ENCODE measurements around the gene TGFBR2. TPM values are rescaled to one million over a fixed set of nuclear protein-coding genes. Genes with fewer than 3 reads are reported as not detected.
A peak's percentile ranks its signal among the peaks of the same experiment; 100 is the strongest.

TGFBR2 gene
- total and polyA plus RNA-seq, 2 of the 13 experiments (the other 11 are each of a cell fraction or from before 2014, with no cell fraction given), result 82.2 to 187 TPM

DNA sequence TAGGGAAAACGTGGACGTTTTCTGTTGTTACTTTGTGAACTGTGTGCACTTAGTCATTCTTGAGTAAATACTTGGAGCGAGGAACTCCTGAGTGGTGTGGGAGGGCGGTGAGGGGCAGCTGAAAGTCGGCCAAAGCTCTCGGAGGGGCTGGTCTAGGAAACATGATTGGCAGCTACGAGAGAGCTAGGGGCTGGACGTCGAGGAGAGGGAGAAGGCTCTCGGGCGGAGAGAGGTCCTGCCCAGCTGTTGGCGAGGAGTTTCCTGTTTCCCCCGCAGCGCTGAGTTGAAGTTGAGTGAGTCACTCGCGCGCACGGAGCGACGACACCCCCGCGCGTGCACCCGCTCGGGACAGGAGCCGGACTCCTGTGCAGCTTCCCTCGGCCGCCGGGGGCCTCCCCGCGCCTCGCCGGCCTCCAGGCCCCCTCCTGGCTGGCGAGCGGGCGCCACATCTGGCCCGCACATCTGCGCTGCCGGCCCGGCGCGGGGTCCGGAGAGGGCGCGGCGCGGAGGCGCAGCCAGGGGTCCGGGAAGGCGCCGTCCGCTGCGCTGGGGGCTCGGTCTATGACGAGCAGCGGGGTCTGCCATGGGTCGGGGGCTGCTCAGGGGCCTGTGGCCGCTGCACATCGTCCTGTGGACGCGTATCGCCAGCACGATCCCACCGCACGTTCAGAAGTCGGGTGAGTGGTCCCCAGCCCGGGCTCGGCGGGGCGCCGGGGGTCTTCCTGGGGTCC lies at the start of gene TGFBR2 (continued):
- TF ChIP-seq SOX13 (IDR thresholded peaks at IDR 0.05), result no peak
- peak in 1 of 2 experiments; percentile 82; a peak in 2 of 4 replicates for TF ChIP-seq SOX13 (CRISPR knock-in tag; conservative IDR thresholded peaks at IDR 0.05 in 1 of 2, IDR thresholded peaks at IDR 0.05 in 1 of 2)
- peak; percentile 59; the same call in 1 of the 2 replicates for TF ChIP-seq ZNF788 (CRISPR knock-in tag; IDR thresholded peaks at IDR 0.05; ENCODE audit: borderline replicate concordance)
- TF ChIP-seq, protein P1, sequence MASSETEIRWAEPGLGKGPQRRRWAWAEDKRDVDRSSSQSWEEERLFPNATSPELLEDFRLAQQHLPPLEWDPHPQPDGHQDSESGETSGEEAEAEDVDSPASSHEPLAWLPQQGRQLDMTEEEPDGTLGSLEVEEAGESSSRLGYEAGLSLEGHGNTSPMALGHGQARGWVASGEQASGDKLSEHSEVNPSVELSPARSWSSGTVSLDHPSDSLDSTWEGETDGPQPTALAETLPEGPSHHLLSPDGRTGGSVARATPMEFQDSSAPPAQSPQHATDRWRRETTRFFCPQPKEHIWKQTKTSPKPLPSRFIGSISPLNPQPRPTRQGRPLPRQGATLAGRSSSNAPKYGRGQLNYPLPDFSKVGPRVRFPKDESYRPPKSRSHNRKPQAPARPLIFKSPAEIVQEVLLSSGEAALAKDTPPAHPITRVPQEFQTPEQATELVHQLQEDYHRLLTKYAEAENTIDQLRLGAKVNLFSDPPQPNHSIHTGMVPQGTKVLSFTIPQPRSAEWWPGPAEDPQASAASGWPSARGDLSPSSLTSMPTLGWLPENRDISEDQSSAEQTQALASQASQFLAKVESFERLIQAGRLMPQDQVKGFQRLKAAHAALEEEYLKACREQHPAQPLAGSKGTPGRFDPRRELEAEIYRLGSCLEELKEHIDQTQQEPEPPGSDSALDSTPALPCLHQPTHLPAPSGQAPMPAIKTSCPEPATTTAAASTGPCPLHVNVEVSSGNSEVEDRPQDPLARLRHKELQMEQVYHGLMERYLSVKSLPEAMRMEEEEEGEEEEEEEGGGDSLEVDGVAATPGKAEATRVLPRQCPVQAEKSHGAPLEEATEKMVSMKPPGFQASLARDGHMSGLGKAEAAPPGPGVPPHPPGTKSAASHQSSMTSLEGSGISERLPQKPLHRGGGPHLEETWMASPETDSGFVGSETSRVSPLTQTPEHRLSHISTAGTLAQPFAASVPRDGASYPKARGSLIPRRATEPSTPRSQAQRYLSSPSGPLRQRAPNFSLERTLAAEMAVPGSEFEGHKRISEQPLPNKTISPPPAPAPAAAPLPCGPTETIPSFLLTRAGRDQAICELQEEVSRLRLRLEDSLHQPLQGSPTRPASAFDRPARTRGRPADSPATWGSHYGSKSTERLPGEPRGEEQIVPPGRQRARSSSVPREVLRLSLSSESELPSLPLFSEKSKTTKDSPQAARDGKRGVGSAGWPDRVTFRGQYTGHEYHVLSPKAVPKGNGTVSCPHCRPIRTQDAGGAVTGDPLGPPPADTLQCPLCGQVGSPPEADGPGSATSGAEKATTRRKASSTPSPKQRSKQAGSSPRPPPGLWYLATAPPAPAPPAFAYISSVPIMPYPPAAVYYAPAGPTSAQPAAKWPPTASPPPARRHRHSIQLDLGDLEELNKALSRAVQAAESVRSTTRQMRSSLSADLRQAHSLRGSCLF (CRISPR knock-in tag; IDR thresholded peaks at IDR 0.05; ENCODE audit: borderline replicate concordance), result no peak
- TF ChIP-seq ZNF224 (CRISPR knock-in tag; IDR thresholded peaks at IDR 0.05), result no peak; the same call in 1 of the 2 replicates
- no peak for TF ChIP-seq FIP1L1 (IDR thresholded peaks at IDR 0.05; ENCODE audit: borderline replicate concordance, insufficient read depth, low read depth, low read length)
- no peak for TF ChIP-seq ZBTB7A (CRISPR knock-in tag; IDR thresholded peaks at IDR 0.05)
- no peak for TF ChIP-seq ZFYVE20 (CRISPR knock-in tag; IDR thresholded peaks at IDR 0.05; ENCODE audit: borderline replicate concordance, low read depth)
- TF ChIP-seq ZNF326 (CRISPR knock-in tag; IDR thresholded peaks at IDR 0.05; ENCODE audit: borderline replicate concordance), result no peak
- no peak for TF ChIP-seq ZNF337 (CRISPR knock-in tag; IDR thresholded peaks at IDR 0.05; ENCODE audit: borderline replicate concordance, low read depth)
- TF ChIP-seq ZNF790 (CRISPR knock-in tag; IDR thresholded peaks at IDR 0.05; ENCODE audit: borderline replicate concordance), result peak; percentile 42; the same call in 1 of the 2 replicates
- no peak; the same call in 1 of the 2 replicates for TF ChIP-seq MBD4 (IDR thresholded peaks at IDR 0.05; ENCODE audit: borderline replicate concordance, low read length)
- TF ChIP-seq ATM (IDR thresholded peaks at IDR 0.05; ENCODE audit: borderline replicate concordance), result no peak
- no peak; the same call in 1 of the 2 replicates for TF ChIP-seq ZNF329 (CRISPR knock-in tag; IDR thresholded peaks at IDR 0.05; ENCODE audit: low read depth)
- peak; percentile 43; the same call in 1 of the 2 replicates for TF ChIP-seq ZNF234 (CRISPR knock-in tag; conservative IDR thresholded peaks at IDR 0.05)
- TF ChIP-seq, protein P2, sequence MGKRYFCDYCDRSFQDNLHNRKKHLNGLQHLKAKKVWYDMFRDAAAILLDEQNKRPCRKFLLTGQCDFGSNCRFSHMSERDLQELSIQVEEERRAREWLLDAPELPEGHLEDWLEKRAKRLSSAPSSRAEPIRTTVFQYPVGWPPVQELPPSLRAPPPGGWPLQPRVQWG (CRISPR knock-in tag; IDR thresholded peaks at IDR 0.05; ENCODE audit: borderline replicate concordance, low read depth), result no peak
- TF ChIP-seq, protein P3, sequence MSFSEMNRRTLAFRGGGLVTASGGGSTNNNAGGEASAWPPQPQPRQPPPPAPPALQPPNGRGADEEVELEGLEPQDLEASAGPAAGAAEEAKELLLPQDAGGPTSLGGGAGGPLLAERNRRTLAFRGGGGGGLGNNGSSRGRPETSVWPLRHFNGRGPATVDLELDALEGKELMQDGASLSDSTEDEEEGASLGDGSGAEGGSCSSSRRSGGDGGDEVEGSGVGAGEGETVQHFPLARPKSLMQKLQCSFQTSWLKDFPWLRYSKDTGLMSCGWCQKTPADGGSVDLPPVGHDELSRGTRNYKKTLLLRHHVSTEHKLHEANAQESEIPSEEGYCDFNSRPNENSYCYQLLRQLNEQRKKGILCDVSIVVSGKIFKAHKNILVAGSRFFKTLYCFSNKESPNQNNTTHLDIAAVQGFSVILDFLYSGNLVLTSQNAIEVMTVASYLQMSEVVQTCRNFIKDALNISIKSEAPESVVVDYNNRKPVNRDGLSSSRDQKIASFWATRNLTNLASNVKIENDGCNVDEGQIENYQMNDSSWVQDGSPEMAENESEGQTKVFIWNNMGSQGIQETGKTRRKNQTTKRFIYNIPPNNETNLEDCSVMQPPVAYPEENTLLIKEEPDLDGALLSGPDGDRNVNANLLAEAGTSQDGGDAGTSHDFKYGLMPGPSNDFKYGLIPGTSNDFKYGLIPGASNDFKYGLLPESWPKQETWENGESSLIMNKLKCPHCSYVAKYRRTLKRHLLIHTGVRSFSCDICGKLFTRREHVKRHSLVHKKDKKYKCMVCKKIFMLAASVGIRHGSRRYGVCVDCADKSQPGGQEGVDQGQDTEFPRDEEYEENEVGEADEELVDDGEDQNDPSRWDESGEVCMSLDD (CRISPR knock-in tag; IDR thresholded peaks at IDR 0.05; ENCODE audit: borderline replicate concordance), result peak; percentile 64; the same call in 1 of the 2 replicates
- peak; percentile 29; the same call in 1 of the 2 replicates for TF ChIP-seq NFYC (CRISPR knock-in tag; IDR thresholded peaks at IDR 0.05)
- TF ChIP-seq HOXD1 (CRISPR knock-in tag; IDR thresholded peaks at IDR 0.05), result peak; percentile 59
- TF ChIP-seq ELF1 (CRISPR knock-in tag; IDR thresholded peaks at IDR 0.05), result peak; percentile 20; the same call in 1 of the 2 replicates
- TF ChIP-seq FOXA1 (IDR thresholded peaks at IDR 0.05), result peak; percentile 78; the same call in 1 of the 2 replicates
- TF ChIP-seq FOXA1 (CRISPR knock-in tag; IDR thresholded peaks at IDR 0.05), result peak; percentile 93

All from HepG2 (cell line).